ENCODE measurements around the gene S100A4.

S100A4 gene

GRCh38 chr1:153507926-153508583 is 37.6 kb downstream of the S100A4 start:
- DNase-seq (ENCODE audit: low read depth) = no peak

- no peak for DNase-seq (ENCODE audit: low read depth)
These were observed 38.7 kb downstream of the S100A4 start for GRCh38 chr1:153506831-153507413.

GRCh38 chr1:153506386-153506785 is 39.2 kb downstream of the S100A4 start:
- no peak for DNase-seq (ENCODE audit: low read depth)

GRCh38 chr1:153505576-153505975 is 40.0 kb downstream of the S100A4 start:
- no peak for DNase-seq (ENCODE audit: low read depth)

- no peak for DNase-seq (ENCODE audit: low read depth)
These were observed 41.8 kb downstream of the S100A4 start for GRCh38 chr1:153503766-153504165.

- DNase-seq (ENCODE audit: low read depth) = no peak
These were observed 46.9 kb downstream of the S100A4 start for GRCh38 chr1:153498746-153499145.

GRCh38 chr1:153495536-153495935 is 50.1 kb downstream of the S100A4 start:
- no peak for DNase-seq (ENCODE audit: low read depth)

GRCh38 chr1:153494976-153495535 is 50.5 kb downstream of the S100A4 start:
- DNase-seq (ENCODE audit: low read depth) = peak; percentile 31

Measured in T-helper 22 cell (primary cell).